Measurements from ENCODE around the gene ALDH1A1. TPM values are rescaled to one million over a fixed set of nuclear protein-coding genes. Genes with fewer than 3 reads are reported as not detected.

ALDH1A1 gene
- total RNA-seq, 3 donors from 2014 or later (not counting 1 experiment from before 2014, with no cell fraction given), result 0.57 to 1.7 TPM; not detected in 1

DNA sequence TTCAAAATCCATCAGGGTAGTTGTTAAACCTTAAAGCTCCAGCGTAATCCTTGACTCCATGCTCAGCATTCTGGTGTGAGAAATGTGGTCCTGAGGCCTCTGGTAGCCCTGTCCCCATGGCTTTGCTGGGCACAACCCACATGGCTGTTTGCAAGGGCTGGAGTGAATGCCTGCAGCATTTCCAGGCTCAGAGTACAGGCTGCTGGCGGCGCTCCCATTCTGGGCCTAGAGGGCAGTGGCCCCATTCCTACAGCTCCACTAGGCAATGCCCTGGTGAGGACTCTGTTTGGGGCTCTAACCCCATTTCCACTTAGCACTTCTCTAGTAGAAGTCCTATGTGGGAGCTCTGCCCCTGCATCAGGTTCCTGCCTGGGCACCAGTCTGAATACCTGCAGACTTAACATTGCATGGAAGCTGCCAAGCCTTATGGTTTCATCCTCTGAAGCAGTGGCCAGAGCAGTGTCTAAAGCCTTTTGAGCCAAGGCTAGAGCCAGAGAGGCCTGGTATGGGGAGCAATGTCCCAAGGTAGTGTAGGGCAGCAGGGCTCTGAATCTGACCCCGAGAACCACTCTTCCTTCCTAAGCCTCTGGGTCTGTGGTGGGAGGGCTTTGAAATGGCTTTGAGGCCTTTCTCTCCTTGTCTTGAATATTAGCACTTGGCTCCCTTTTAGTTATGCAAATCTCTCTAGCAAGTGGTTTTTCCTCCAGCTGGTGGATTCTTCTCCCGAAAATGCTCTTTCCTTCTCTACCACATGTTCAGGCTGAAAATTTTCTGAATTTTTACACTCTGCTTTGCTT lies 5.8 kb upstream of the ALDH1A1 start:
- Histone ChIP-seq H3K27ac (ENCODE audit: low read length) (no peak overlapping the region), H3K4me3 (ENCODE audit: low read length) (no peak overlapping the region), H3K9me3 (ENCODE audit: control insufficient read depth, insufficient read depth, low read length) (no peaks in the 10 kb centered on the region), H3K4me1 (ENCODE audit: control insufficient read depth, insufficient read depth, low read length) (no peaks in the 10 kb centered on the region), H3K27me3 (ENCODE audit: control insufficient read depth, insufficient read depth, low read length) (no peaks in the 10 kb centered on the region), H3K36me3 (ENCODE audit: control insufficient read depth, insufficient read depth, low read length) (no peaks in the 10 kb centered on the region)
- TF ChIP-seq, protein P1, sequence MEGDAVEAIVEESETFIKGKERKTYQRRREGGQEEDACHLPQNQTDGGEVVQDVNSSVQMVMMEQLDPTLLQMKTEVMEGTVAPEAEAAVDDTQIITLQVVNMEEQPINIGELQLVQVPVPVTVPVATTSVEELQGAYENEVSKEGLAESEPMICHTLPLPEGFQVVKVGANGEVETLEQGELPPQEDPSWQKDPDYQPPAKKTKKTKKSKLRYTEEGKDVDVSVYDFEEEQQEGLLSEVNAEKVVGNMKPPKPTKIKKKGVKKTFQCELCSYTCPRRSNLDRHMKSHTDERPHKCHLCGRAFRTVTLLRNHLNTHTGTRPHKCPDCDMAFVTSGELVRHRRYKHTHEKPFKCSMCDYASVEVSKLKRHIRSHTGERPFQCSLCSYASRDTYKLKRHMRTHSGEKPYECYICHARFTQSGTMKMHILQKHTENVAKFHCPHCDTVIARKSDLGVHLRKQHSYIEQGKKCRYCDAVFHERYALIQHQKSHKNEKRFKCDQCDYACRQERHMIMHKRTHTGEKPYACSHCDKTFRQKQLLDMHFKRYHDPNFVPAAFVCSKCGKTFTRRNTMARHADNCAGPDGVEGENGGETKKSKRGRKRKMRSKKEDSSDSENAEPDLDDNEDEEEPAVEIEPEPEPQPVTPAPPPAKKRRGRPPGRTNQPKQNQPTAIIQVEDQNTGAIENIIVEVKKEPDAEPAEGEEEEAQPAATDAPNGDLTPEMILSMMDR (IDR thresholded peaks at IDR 0.05), result no peak
- WGBS (ENCODE audit: insufficient coverage), result 97% methylated on average over 5 of the region's 5 CpGs
- intact Hi-C loops (cut with micrococcal nuclease), result no loop called here
- no peak for ATAC-seq
- no peak overlapping the region for H3K4me3 Mint-ChIP-seq
- H3K27ac Mint-ChIP-seq, result no peak overlapping the region
- H3K9me3 Mint-ChIP-seq, result peaks cover 2 to 3% of the 10 kb centered on the region in 2 donors
- H3K27me3 Mint-ChIP-seq (ENCODE audit: low read depth in 2 of 2), result peaks cover 0 to 5% of the 10 kb centered on the region in 2 donors
- no peak for DNase-seq
- H3K36me3 Mint-ChIP-seq, result no peaks in the 10 kb centered on the region
- H3K4me1 Mint-ChIP-seq, result no peaks in the 10 kb centered on the region

DNA sequence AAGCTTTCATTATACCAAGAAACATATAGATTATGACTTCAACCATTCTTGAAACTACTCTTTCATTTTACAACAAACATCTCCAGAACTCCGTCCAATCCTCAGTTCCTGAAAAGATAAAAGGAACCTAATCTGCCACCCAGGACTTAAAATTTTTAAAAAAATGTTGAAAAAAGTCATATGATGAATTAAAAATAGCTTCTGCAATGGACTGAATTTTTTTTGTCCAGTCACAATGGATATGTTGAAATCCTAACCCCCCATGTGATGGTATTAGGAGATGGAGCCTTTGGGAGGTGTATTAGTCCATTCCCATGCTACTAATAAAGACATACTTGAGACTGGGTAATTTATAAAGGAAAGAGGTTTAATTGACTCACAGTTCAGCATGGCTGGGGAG lies 2.7 kb upstream of the ALDH1A1 start:
- Mint-ChIP-seq H3K9me3 (peaks cover 2 to 3% of the 10 kb centered on the region in 2 donors), H3K4me3 (no peak overlapping the region), H3K4me1 (peaks cover 5 to 15% of the 10 kb centered on the region in 2 donors), H3K27ac (no peak overlapping the region), H3K36me3 (no peaks in the 10 kb centered on the region), H3K27me3 (ENCODE audit: low read depth in 2 of 2) (peaks cover 7 to 18% of the 10 kb centered on the region in 2 donors)
- DNase-seq, result no peak
- intact Hi-C loops (cut with micrococcal nuclease), result no loop called here
- no peak overlapping the region for H3K4me3 ChIP-seq (ENCODE audit: low read length)
- WGBS (ENCODE audit: insufficient coverage), result 50% methylated on average over 1 of the region's 1 CpG
- no peaks in the 10 kb centered on the region for H3K9me3 ChIP-seq (ENCODE audit: control insufficient read depth, insufficient read depth, low read length)
- H3K27ac ChIP-seq (ENCODE audit: low read length), result no peak overlapping the region
- no peak for ATAC-seq
- H3K27me3 ChIP-seq (ENCODE audit: control insufficient read depth, insufficient read depth, low read length), result no peaks in the 10 kb centered on the region
- TF ChIP-seq, protein P1 (IDR thresholded peaks at IDR 0.05), result no peak
- H3K36me3 ChIP-seq (ENCODE audit: control insufficient read depth, insufficient read depth, low read length), result no peaks in the 10 kb centered on the region
- no peaks in the 10 kb centered on the region for H3K4me1 ChIP-seq (ENCODE audit: control insufficient read depth, insufficient read depth, low read length)

DNA sequence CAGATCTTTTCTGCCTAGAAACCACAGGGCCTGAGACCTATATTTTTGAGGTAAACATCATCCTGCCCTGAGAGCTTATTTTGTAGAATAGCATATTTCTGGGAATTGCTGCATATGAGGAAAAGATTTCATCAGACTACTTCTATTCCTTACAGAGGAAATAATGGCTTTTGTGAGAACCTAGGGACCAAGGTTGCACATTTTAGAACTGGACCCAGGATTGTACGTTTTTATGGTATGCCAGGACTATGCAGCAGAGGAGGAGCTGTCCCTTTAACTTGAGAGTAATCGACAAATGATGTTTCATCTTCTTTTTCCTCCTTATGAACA lies 2.2 kb upstream of the ALDH1A1 start:
- H3K27ac ChIP-seq (ENCODE audit: low read length), result no peak overlapping the region
- no peak overlapping the region for H3K4me3 ChIP-seq (ENCODE audit: low read length)
- no peak for DNase-seq
- Mint-ChIP-seq H3K27me3 (ENCODE audit: low read depth in 2 of 2) (peaks cover 7 to 19% of the 10 kb centered on the region in 2 donors), H3K9me3 (peaks cover 2 to 3% of the 10 kb centered on the region in 2 donors), H3K27ac (no peak overlapping the region), H3K36me3 (no peaks in the 10 kb centered on the region), H3K4me1 (peaks cover 5 to 15% of the 10 kb centered on the region in 2 donors), H3K4me3 (no peak overlapping the region)
- no peaks in the 10 kb centered on the region for H3K27me3 ChIP-seq (ENCODE audit: control insufficient read depth, insufficient read depth, low read length)
- 71% methylated on average over 1 of the region's 2 CpGs for WGBS (ENCODE audit: insufficient coverage)
- H3K9me3 ChIP-seq (ENCODE audit: control insufficient read depth, insufficient read depth, low read length), result no peaks in the 10 kb centered on the region
- no peak for ATAC-seq
- TF ChIP-seq, protein P1 (IDR thresholded peaks at IDR 0.05), result no peak
- intact Hi-C loops (cut with micrococcal nuclease), result no loop called here
- no peaks in the 10 kb centered on the region for H3K36me3 ChIP-seq (ENCODE audit: control insufficient read depth, insufficient read depth, low read length)
- no peaks in the 10 kb centered on the region for H3K4me1 ChIP-seq (ENCODE audit: control insufficient read depth, insufficient read depth, low read length)

All from natural killer cell (primary cell).